Immature natural killer cell (primary cell): ENCODE measurements around the gene PTPRG. TPM values are rescaled to one million over a fixed set of nuclear protein-coding genes. Genes with fewer than 3 reads are reported as not detected.

Experiments used
- DNase-seq, 3 donors: peaks; one replicate each; pipeline ENCODE4 v3.0.0; 2022; ENCODE audit warnings: mixed read lengths in 1 of 3
- H3K27ac Mint-ChIP-seq, 6 donors: one replicate each; pipeline ENCODE4 v1.8.0; 2020; ENCODE audit warnings: mixed read lengths in 6 of 6, mild to moderate bottlenecking in 5 of 6, inconsistent platforms in 4 of 6, moderate library complexity in 3 of 6
- H3K27me3 Mint-ChIP-seq, 3 donors: one replicate each; pipeline ENCODE4 v1.8.0; 2020 to 2021; ENCODE audit warnings: low read depth in 3 of 3, mild to moderate bottlenecking in 3 of 3, mixed read lengths in 3 of 3, moderate library complexity in 3 of 3, inconsistent platforms in 1 of 3
- H3K36me3 Mint-ChIP-seq, 3 donors: one replicate each; pipeline ENCODE4 v1.8.0; 2020; ENCODE audit warnings: mixed read lengths in 3 of 3, inconsistent platforms in 2 of 3, mild to moderate bottlenecking in 2 of 3
- H3K4me1 Mint-ChIP-seq, 2 donors: one replicate each; pipeline ENCODE4 v1.8.0; 2020; ENCODE audit warnings: inconsistent platforms in 2 of 2, mild to moderate bottlenecking in 2 of 2, mixed read lengths in 2 of 2, moderate library complexity in 1 of 2
- H3K4me3 Mint-ChIP-seq, 5 donors: one replicate each; pipeline ENCODE4 v1.8.0; 2020; ENCODE audit warnings: mild to moderate bottlenecking in 5 of 5, mixed read lengths in 5 of 5, inconsistent platforms in 3 of 5, moderate library complexity in 3 of 5
- H3K9me3 Mint-ChIP-seq, 6 donors: one replicate each; pipeline ENCODE4 v1.8.0; 2020; ENCODE audit warnings: mild to moderate bottlenecking in 6 of 6, mixed read lengths in 6 of 6, inconsistent platforms in 4 of 6, moderate library complexity in 3 of 6
- polyA plus RNA-seq, 3 donors: library from polyadenylated mRNA; unstranded; fragments of 300-500 nt; fragmentation: Illumina TruSeq; gene quantifications; one replicate each; pipeline ENCODE4 v1.2.3, GENCODE V29; 2021

The PTPRG gene
- polyA plus RNA-seq, 3 donors from 2014 or later = 0.13 TPM; not detected in 2

GRCh38 chr3:61583890-61584875 lies 22.8 kb downstream of the PTPRG start:
- no peaks in the 10 kb centered on the region for H3K4me1 Mint-ChIP-seq
- no peak overlapping the region for H3K27ac Mint-ChIP-seq
- H3K27me3 Mint-ChIP-seq = peaks cover 2 to 3% (median 3%) of the 10 kb centered on the region in 3 donors
- no peaks in the 10 kb centered on the region for H3K36me3 Mint-ChIP-seq
- no peak for DNase-seq
- peaks cover 0 to 5% (median under 1%) of the 10 kb centered on the region in 6 donors for H3K9me3 Mint-ChIP-seq
- no peak overlapping the region for H3K4me3 Mint-ChIP-seq

- Mint-ChIP-seq H3K36me3 (no peaks in the 10 kb centered on the region), H3K9me3 (peaks cover 2 to 5% (median 4%) of the 10 kb centered on the region in 6 donors), H3K27ac (no peak overlapping the region), H3K4me3 (no peak overlapping the region), H3K27me3 (peaks cover 0 to 3% (median 0%) of the 10 kb centered on the region in 3 donors), H3K4me1 (no peaks in the 10 kb centered on the region)
- no peak for DNase-seq
Measured at GRCh38 chr3:61589856-61590255, 28.5 kb downstream of the PTPRG start.

- Mint-ChIP-seq H3K27me3 (no peaks in the 10 kb centered on the region), H3K4me3 (no peak overlapping the region), H3K4me1 (no peaks in the 10 kb centered on the region), H3K36me3 (no peaks in the 10 kb centered on the region), H3K9me3 (peaks cover 2 to 5% (median 3%) of the 10 kb centered on the region in 6 donors), H3K27ac (no peak overlapping the region)
- no peak for DNase-seq
Measured at GRCh38 chr3:61591300-61591699, 29.9 kb downstream of the PTPRG start.

- Mint-ChIP-seq H3K9me3 (peaks cover 2 to 7% (median 3%) of the 10 kb centered on the region in 6 donors), H3K27ac (no peak overlapping the region), H3K36me3 (no peaks in the 10 kb centered on the region), H3K4me3 (no peak overlapping the region), H3K27me3 (no peaks in the 10 kb centered on the region), H3K4me1 (no peaks in the 10 kb centered on the region)
- no peak for DNase-seq
Measured at GRCh38 chr3:61593446-61594029, 32.2 kb downstream of the PTPRG start.

- Mint-ChIP-seq H3K9me3 (peaks cover 2 to 11% (median 3%) of the 10 kb centered on the region in 6 donors), H3K27me3 (no peaks in the 10 kb centered on the region), H3K27ac (no peak overlapping the region), H3K36me3 (peaks cover 0 to 4% (median 0%) of the 10 kb centered on the region in 3 donors), H3K4me3 (no peak overlapping the region), H3K4me1 (no peaks in the 10 kb centered on the region)
- DNase-seq = no peak
Measured at GRCh38 chr3:61594144-61594963, 33.0 kb downstream of the PTPRG start.

GRCh38 chr3:61594964-61595285 lies 33.6 kb downstream of the PTPRG start:
- H3K36me3 Mint-ChIP-seq = peaks cover 0 to 4% (median 0%) of the 10 kb centered on the region in 3 donors
- H3K9me3 Mint-ChIP-seq = peaks cover 0 to 6% (median 0%) of the 10 kb centered on the region in 6 donors
- no peak for DNase-seq
- H3K4me1 Mint-ChIP-seq = no peaks in the 10 kb centered on the region
- H3K27me3 Mint-ChIP-seq = no peaks in the 10 kb centered on the region
- no peak overlapping the region for H3K27ac Mint-ChIP-seq
- H3K4me3 Mint-ChIP-seq = no peak overlapping the region

GRCh38 chr3:61595288-61595687 lies 33.9 kb downstream of the PTPRG start:
- no peak for DNase-seq
- Mint-ChIP-seq H3K36me3 (peaks cover 0 to 4% (median 0%) of the 10 kb centered on the region in 3 donors), H3K4me1 (no peaks in the 10 kb centered on the region), H3K9me3 (peaks cover 0 to 6% (median 0%) of the 10 kb centered on the region in 6 donors), H3K27me3 (no peaks in the 10 kb centered on the region), H3K27ac (no peak overlapping the region), H3K4me3 (no peak overlapping the region)

GRCh38 chr3:61595826-61596225 lies 34.5 kb downstream of the PTPRG start:
- Mint-ChIP-seq H3K27ac (no peak overlapping the region), H3K27me3 (no peaks in the 10 kb centered on the region), H3K36me3 (peaks cover 0 to 4% (median 0%) of the 10 kb centered on the region in 3 donors), H3K4me3 (no peak overlapping the region), H3K4me1 (no peaks in the 10 kb centered on the region), H3K9me3 (peaks cover 0 to 6% (median 0%) of the 10 kb centered on the region in 6 donors)
- DNase-seq = no peak

- H3K4me3 Mint-ChIP-seq = no peak overlapping the region
- no peak overlapping the region for H3K27ac Mint-ChIP-seq
Measured at GRCh38 chr3:61597906-61598305, 36.5 kb downstream of the PTPRG start.

GRCh38 chr3:61600195-61600594 lies 38.8 kb downstream of the PTPRG start:
- DNase-seq = no peak
- no peak overlapping the region for H3K27ac Mint-ChIP-seq
- H3K9me3 Mint-ChIP-seq = peaks cover 0 to 6% (median 0%) of the 10 kb centered on the region in 6 donors
- no peaks in the 10 kb centered on the region for H3K4me1 Mint-ChIP-seq
- H3K4me3 Mint-ChIP-seq = no peak overlapping the region
- H3K27me3 Mint-ChIP-seq = peaks cover 0 to 1% (median 0%) of the 10 kb centered on the region in 3 donors
- peaks cover 0 to 4% (median 0%) of the 10 kb centered on the region in 3 donors for H3K36me3 Mint-ChIP-seq

More at GRCh38 chr3:61597906-61598305, 36.5 kb downstream of the PTPRG start:
- H3K36me3 Mint-ChIP-seq = peaks cover 0 to 4% (median 0%) of the 10 kb centered on the region in 3 donors
- H3K4me1 Mint-ChIP-seq = no peaks in the 10 kb centered on the region
- peaks cover 0 to 6% (median 0%) of the 10 kb centered on the region in 6 donors for H3K9me3 Mint-ChIP-seq
- no peak for DNase-seq
- H3K27me3 Mint-ChIP-seq = peaks cover 0 to 1% (median 0%) of the 10 kb centered on the region in 3 donors

- Mint-ChIP-seq H3K27me3 (peaks cover 0 to 1% (median 0%) of the 10 kb centered on the region in 3 donors), H3K27ac (no peak overlapping the region), H3K9me3 (peaks cover 0 to 6% (median 0%) of the 10 kb centered on the region in 6 donors), H3K36me3 (peaks cover 0 to 4% (median 0%) of the 10 kb centered on the region in 3 donors), H3K4me3 (no peak overlapping the region), H3K4me1 (no peaks in the 10 kb centered on the region)
- DNase-seq = no peak
Measured at GRCh38 chr3:61601831-61602230, 40.5 kb downstream of the PTPRG start.

GRCh38 chr3:61602466-61602865 lies 41.1 kb downstream of the PTPRG start:
- peaks cover 0 to 6% (median 0%) of the 10 kb centered on the region in 6 donors for H3K9me3 Mint-ChIP-seq
- no peak overlapping the region for H3K4me3 Mint-ChIP-seq
- peaks cover 0 to 4% (median 0%) of the 10 kb centered on the region in 3 donors for H3K36me3 Mint-ChIP-seq
- DNase-seq = no peak
- peaks cover 0 to 1% (median 0%) of the 10 kb centered on the region in 3 donors for H3K27me3 Mint-ChIP-seq
- H3K4me1 Mint-ChIP-seq = no peaks in the 10 kb centered on the region
- H3K27ac Mint-ChIP-seq = no peak overlapping the region

GRCh38 chr3:61605589-61606175 lies 44.3 kb downstream of the PTPRG start:
- no peak for DNase-seq
- Mint-ChIP-seq H3K27ac (no peak overlapping the region), H3K4me3 (no peak overlapping the region), H3K4me1 (no peaks in the 10 kb centered on the region), H3K36me3 (no peaks in the 10 kb centered on the region), H3K9me3 (no peaks in the 10 kb centered on the region), H3K27me3 (peaks cover 0 to 1% (median 0%) of the 10 kb centered on the region in 3 donors)
